GM19023 (cell line): ENCODE measurements around the gene DBT.
A peak's percentile ranks its signal among the peaks of the same experiment; 100 is the strongest.
"Not testable (repeated sequence)": the region's sequence is repeated elsewhere in the genome, so short reads cannot be mapped to it uniquely, and the experiment has no call there.

ENCODE experiments used
- ATAC-seq: cut with Tn5 transposase; IDR thresholded peaks from one replicate; pipeline ENCODE4 v1.9.1; 2021; ENCODE audit warnings: mild to moderate bottlenecking, moderate library complexity; ENCODE audit not compliant: unreplicated experiment

Gene DBT

DNA sequence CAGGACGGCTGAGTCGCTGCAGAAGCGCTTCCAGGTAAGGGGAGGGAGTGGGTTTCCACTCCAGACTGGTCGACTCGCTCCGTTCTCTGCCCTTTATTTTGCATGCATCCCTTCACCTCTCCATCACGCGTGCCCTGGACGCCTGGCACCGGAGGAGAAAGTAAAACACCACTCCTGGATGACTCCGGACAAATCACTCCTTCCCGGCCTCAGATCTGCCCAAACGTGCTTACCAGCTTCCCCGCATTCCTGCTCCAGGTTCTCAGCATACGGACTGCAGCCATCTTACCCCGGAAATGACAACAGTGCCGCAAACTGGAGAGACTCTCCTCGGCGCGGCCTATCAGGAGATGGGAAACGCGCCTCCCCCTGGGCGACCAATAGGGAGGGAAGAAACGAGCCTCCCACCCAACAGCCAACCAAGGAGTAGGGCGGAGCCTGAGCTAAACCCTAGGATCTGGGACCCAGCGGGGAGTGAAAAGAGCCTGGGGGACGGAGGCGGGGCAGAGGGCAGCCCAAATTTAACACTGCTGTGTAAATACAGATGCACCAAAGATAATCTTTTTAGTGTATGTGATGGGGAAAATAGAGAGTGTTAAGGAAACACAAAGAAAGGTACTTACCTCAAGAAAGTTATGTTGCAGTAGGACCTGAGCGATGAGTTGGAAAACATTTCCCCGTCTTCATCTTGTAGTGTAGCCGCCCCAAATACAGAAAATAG, at the start of gene DBT:
Gene DBT, minus strand, starts transcription at position 298 of the 721 bp plus-strand sequence. Its CDS starts 14 bp downstream, at position 284.
- peak; percentile 100 for ATAC-seq

DNA sequence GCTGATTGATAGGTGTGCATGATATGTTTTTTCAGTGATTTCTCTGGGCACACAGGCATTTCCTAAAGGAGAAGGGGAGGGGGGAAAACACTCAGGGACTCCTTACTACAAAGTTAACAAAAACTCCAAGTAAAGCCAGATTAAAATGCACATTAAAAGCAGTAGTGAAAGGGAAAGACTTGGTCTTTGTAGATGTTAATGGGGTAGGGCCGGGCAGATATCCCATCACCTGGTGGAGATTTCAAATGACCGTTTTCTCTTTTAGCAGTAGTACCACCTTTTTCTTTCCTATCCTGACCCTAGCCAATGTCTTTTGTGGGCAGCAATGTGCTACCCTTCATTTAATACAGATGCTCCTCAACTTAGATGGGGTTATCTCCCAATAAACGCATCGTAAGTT, 48.9 kb upstream of the DBT start:
- no peak for ATAC-seq

DNA sequence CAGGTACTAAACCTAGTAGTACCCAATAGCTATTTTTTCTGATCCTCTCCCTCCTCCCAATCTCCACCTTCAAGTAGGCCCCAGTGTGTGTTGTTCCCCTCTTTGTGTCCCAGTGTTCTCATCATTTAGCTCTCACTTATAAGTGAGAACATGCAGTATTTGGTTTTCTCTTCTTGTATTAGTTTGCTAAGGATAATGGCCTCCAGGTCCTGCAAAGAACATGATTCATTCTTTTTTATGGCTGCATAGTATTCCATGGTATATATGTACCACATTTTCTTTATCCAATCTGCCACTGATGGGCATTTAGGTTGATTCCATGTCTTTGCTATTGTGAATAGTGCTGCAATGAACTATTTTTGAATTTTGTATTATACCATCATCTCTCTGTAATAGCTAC, 47.4 kb upstream of the DBT start:
- ATAC-seq, result not testable (repeated sequence)

DNA sequence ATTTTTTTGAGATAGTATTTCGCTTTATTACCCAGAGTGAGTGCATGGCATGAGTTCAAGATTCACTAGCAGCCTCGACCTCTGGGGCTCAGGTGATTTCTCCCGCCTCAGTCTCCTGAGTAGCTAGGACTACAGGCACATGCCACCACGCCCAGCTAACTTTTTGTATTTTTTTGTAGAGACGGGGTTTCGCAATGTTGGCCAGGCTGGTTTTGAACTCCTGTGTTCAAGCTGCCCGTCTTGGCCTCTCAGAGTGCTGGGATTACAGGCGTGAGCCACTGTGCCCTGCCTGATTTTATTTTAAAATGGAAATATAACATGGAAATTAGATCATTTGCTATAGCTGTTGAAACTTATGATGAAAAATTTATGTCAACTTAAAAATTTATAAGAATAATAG, 46.5 kb upstream of the DBT start:
- ATAC-seq, result no peak

DNA sequence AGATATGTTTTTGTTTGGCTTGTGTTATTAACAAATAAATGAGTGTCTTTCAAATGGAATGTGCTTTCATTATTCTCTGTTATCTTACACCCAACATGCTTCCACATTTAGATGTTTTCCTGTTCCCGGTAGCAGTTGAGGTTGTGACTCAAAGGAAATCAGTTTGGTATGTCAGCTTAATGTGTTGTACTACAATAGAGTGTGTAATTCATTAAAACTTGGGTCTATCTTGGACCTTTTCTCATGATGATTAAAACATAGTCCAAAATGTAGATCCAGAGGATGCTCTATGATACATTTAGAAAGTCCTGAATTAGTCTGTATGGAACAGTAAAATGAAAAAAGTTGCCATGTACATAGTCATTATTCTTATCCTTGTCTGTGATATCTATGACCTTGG, 43.1 kb upstream of the DBT start:
- no peak for ATAC-seq

DNA sequence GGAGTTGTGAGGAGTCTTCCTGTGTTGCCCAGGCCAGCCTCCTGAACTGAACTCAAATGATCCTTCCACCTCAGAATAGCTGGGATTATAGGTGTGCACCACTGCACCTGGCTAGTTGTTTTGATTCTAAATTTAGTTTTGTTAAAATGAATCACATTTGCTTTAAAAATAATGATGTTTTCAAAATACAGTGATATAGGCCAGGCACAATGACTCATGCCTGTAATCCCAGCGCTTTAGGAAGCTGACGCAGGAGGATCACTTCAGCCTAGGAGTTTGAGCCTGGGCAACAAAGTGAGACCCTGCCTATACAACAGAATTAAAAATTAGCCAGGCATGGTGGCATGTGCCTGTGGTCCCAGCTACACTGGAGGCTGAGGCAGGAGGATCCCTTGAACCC, 40.7 kb upstream of the DBT start:
- no peak for ATAC-seq

DNA sequence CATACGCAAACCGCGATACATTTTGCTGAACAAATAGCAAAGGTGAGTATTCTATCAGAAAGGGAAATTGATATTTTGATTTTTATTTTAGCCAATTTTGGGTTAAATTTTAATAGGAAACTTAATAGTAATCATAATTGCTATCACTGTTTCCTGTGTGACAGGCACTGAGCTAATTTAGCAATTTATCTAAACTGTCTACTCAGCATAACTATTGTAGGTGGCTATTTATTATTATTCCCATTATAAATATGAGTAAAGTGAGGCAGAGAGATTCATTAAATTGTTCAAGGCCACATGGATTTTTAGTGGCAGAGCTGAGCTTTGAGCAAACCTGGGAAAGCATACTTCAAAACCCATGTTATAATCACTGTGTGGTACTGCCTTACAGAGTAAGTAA, 37.5 kb upstream of the DBT start:
- ATAC-seq, result no peak

DNA sequence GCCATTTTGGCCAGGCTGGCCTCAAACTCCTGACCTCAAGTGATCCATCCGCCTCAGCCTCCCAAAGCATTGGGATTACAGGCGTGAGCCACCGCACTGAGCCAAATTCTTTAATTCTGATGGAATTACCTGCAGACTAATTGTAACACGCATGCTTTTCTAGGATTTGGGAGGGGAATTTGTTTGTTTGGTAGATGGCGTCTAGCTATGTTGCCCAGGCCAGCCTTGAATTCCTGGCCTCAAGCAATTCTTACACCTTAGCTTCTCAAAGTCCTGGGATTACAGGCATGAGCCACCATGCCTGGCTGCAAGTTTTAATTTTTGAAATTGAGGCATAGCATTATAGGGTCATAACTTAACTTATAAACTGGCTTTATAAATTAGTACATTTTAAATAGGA, 35.0 kb upstream of the DBT start:
- no peak for ATAC-seq

DNA sequence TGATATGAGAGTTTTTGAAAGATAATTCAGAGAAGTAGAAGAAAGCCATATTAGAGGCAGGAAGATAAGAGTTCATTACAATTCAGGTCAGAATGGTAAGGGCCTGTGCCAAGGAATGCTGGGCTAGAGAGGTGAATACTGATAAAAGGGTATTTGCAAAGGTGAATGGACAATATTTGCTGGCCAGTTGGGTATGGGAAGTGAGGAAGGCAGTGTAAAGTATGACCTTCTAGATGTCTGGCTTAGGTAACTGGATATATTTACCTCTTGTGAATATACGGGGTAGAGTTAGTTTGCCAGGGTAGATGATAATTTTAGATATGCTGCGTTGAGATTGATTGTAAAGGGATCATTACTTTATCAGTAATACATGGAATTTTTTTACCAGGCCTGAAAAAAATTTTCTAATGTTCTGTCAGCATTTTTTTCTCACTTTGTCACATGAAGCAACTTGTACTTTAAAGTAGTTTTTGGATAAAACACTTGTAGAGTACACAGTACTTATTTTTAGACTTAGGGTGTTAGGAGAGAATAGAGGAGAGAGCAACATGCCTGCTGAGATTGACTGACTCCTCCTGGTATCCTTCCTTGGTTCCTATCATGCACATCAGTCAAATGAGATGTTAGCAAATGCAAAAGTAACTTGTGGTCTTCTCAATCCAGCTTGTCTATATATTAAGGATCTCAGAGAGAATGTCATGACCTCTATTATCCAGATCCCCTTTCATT, 30.5 kb upstream of the DBT start:
- ATAC-seq, result no peak

DNA sequence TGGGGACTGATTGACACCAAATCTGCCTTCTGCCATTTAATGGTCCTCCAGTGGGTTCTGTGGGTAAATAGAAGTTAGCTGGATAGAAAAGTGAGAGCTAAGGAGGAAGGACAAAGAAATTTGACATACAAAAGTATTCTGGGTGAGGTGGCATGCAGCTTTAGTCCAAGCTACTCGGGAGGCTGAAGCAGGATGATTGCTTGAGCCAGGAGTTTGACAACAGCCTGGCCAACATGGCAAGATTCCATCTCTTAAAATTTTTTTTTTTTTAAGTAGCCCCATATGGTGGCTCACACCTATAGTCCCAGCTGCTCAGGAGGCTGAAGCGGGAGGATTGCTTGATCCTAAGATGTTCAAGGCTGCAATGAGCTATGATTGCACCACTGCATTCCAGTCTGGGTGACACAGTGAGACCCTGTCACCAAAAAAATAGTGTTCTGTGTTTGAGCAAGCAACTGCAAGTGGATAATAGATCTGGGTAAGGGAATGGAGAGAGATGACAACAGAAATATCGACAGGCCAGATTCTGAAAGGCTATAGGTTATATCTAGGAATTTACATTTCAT, 29.8 kb upstream of the DBT start:
- no peak for ATAC-seq

DNA sequence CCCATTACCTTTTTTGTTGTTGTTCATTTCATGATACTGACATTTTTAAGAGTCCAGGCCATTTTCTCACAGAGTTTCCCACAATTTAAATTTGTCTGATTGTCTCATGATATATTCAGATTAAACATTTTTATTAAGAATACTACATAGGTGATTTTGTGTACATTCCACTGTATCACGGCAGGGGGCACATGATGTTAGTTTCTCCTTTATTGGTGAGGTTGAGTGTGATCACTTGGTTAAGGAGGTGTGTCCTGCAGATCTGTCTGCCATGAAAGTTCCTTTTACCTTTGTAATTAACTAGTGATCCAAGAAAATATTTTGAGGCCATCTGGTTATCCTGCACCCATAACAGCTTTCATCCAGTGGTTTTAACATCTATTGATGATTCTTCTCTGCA, 28.2 kb upstream of the DBT start:
- no peak for ATAC-seq

DNA sequence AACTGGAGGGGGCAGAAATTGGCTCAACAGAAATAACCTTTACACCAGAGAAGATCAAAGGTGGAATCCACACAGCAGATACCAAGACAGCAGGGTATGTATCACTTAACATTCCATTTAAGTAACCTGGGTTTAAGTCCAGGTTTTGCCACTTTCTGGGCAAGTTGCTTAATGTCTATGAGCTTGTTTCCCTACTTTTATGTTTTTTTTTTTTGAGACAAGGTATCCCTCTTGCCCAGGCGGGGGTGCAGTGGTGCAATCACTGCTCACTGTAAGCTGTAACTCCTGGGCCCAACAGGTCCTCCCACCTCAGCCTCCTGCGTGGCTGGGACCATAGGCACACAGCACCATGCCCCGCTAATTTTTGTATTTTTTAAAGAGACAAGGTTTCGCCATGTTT, 18.6 kb upstream of the DBT start:
- no peak for ATAC-seq

DNA sequence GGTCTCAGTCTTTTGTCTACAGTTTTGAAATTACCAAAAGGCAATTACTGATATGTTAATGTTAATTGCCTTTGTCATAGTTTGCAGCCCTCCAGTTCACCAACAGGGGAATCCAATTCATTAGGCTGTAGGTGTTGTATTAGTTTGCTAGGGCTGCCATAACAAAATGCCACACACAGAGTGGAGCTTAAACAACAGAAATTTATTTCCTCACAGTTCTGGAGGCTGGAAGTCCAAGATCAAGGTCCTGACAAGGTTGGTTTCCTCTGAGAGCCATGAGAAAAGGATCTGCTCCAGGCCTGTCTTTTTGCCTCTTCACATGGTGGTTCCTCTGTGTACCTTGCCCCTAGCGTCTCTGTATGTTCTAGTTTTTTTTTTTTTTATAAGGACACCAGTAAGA, 17.6 kb upstream of the DBT start:
- ATAC-seq, result no peak

DNA sequence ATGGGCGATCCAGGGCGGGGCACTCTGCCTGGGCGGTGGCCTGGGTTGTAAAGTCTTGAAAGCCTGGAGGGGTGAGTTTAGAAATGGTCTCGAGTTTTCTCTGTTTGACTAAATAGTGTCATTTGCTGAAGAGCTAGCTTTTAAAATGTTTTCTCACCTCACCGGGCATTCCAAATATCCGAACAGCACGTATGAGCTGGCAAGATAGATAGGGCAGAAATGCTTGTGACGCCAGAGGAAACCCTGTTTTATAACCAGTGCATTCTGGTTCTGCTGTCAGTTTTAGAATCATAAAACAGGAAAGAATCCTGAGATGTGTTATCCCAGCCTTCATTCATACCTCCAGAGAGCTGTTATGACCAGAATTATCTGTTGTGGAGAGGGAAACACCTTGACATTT, 17.1 kb upstream of the DBT start:
- peak; percentile 24 for ATAC-seq

DNA sequence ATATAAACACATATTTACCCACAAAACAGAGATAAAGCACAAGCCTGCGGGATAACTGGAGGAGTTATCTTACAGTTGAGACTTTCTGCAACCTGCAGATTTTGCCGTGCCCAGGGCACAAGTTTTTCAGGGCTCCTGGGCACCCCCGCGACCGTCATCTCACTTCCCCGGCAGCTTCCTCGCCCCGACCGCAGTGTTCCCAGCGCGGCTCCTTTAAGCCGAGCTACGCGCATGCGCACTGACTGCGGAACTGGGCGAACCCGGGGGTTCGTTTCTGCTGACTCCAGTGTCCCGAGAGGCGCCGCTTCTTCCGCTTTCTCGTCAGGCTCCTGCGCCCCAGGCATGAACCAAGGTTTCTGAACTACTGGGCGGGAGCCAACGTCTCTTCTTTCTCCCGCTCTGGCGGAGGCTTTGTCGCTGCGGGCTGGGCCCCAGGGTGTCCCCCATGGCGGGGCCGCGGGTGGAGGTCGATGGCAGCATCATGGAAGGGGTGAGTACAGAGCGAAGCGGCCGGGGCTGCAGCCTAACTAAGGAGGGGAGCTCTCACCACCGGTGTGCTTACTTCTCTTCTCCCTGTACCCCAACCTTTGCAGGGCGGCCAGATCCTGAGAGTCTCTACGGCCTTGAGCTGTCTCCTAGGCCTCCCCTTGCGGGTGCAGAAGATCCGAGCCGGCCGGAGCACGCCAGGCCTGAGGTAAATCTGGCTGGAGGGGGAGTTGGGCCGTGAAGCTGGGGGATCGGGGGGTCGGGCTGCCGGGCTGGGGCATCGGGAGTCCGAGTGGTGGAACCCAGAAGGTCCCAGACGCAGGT, 16.5 kb upstream of the DBT start, which contains the start of gene RTCA:
Gene RTCA, plus strand, starts transcription at position 286 of the 810 bp plus-strand sequence. Its CDS starts 160 bp downstream, at position 446.
- peak; percentile 98 for ATAC-seq

DNA sequence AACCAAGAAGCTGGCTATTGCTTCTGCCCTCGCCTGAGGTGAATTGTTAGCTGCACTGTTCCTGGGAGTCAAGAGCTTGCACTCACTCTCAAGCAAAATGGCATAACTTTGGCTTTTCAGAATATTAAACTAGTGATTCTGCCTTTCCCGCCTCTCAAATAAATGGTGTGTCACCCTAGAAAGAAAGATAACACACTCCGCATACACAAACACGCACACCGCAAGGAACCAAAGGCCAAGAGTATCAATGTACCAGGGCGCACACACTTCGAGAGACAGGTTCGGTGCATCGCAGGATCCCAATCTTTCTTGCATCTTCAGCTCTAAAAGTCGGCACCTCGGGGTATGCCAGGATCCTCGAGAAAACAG, 15.9 kb upstream of the DBT start:
- peak; percentile 31 for ATAC-seq

DNA sequence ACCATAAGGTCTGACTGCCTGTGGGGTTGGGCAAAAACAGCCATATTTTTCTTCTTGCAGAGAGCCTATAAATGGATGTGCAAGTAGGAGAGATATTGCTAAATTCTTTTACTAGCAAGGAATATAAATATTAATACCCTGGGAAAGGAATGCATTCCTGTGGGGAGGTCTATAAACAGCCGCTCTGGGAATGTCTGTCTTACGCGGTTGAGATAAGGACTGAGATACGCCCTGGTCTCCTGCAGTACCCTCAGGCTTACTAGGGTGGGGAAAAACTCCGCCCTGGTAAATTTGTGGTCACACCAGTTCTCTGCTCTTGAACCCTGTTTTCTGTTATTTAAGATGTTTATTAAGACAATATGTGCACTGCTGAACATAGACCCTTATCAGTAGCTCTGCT, 14.4 kb upstream of the DBT start:
- ATAC-seq, result not testable (repeated sequence)

DNA sequence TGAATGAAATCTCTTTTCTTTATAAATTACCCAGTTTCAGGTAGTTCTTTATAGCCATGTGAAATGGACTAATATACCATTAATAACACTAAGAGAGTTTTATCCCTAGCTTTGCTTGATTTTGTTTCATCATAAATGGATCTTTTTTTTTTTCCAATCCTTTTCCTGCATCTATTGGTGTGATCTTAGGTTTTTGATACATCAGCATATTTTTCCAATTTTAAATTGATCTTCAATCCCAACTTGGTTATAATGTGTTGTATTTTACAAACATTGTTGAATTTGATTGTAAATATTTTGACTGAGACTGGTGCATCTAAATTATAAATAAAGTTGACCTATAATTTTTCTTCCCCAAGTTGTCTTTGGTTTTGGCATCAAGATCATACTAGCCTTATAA, 12.1 kb upstream of the DBT start:
- ATAC-seq, result no peak

DNA sequence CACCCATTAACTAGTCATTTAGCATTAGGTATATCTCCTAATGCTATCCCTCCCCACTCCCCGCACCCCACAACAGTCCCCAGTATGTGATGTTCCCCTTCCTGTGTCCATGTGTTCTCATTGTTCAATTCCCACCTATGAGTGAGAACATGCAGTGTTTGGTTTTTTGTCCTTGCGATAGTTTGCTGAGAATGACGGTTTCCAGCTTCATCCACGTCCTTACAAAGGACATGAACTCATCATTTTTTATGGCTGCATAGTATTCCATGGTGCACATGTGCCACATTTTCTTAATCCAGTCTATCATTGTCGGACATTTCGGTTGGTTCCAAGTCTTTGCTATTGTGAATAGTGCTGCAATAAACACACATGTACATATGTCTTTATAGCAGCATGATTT, 8.8 kb upstream of the DBT start:
- not testable (repeated sequence) for ATAC-seq

DNA sequence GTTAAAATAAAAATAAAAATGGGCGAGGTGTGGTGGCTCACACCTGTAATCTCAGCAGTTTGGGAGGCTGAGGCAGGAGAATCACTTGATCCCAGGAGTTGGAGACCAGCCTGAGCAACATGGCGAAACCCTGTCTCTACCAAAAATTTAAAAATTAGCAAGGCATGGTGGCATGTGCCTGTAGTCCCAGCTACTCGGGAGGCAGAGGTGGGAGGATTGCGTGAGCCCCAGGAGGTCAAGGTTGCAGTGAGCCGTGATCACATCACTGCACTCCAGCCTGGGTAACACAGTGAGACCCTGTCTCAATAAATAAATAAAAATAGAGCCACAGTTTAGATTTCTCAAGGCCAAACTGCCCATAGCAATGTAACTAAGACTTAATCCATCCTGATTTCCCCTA, 6.6 kb upstream of the DBT start:
- ATAC-seq, result not testable (repeated sequence)

DNA sequence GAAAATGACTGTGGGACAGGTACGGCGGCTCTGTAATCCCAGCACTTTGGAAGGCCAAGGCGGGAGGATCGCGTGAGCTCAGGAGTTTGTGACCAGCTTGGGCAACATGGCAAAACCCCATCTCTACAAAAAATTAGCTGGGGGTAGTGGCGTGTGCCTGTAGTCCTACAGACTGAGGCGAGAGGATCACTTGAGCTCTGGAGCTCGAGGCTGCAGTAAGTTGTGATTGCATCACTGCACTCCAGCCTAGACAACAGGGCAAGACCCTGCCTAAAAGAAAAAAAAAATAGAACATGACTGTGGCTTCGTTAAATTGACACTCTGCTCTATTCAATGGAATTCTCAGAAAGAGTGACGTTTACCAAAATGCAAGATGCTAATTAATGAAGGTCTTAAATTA, 3.9 kb upstream of the DBT start:
- ATAC-seq, result no peak
